GM12865 (cell line): Measurements from ENCODE around the gene PPY.

ENCODE experiments used
- DNase-seq: peaks from one replicate; pipeline ENCODE4 v3.0.0; 2010; ENCODE audit warnings: low read depth
- H3K4me3 ChIP-seq: 2 replicates; pipeline ENCODE4 v1.5.1; 2011; ENCODE audit warnings: mild to moderate bottlenecking, low read depth, low read length, control low read depth
- TF ChIP-seq, protein P1 (sequence below): IDR thresholded peaks from 2 replicates; pipeline ENCODE4 v1.5.1; 2011; ENCODE audit warnings: low read length, control low read depth, low read depth, inconsistent platforms; ENCODE audit not compliant: insufficient read depth; ENCODE audit errors: missing control alignments

The PPY gene, protein sequence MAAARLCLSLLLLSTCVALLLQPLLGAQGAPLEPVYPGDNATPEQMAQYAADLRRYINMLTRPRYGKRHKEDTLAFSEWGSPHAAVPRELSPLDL

DNA sequence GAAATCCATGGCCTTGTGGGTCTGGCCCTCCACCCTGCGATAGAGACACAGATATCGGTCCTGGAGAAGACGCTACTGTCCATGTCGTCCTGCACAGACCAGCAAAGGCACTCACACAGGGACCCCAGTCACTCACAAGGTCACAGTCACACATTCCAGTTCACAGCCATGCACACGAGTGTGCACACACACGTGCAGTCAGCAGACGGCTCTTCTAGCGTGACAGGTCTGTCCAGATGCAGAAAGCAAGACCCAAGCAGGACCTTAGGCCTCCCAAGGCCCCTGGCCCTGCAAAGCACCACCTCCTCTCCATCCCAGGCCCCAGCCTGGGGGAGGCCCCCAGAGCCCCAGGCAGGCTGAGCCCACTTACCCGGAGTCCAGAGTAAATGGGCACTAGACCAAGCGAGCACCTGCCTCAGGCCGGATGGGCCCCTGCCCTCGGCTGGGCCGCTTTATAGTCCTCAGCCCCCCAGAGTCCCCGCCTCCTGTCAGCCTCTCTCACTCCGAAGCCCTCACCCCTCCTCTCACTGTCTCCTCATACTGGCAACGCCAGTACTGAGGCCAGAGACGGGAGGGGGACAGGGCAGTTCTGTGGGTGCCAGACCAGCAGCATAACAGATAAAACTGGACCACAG is at the start of gene PPY:
TSS of gene PPY (minus strand) at position 426 of the 635 bp plus-strand sequence. CDS start 822 bp downstream, outside the sequence.
- no peak within 1 kb of the TSS for H3K4me3 ChIP-seq
- TF ChIP-seq, protein P1, sequence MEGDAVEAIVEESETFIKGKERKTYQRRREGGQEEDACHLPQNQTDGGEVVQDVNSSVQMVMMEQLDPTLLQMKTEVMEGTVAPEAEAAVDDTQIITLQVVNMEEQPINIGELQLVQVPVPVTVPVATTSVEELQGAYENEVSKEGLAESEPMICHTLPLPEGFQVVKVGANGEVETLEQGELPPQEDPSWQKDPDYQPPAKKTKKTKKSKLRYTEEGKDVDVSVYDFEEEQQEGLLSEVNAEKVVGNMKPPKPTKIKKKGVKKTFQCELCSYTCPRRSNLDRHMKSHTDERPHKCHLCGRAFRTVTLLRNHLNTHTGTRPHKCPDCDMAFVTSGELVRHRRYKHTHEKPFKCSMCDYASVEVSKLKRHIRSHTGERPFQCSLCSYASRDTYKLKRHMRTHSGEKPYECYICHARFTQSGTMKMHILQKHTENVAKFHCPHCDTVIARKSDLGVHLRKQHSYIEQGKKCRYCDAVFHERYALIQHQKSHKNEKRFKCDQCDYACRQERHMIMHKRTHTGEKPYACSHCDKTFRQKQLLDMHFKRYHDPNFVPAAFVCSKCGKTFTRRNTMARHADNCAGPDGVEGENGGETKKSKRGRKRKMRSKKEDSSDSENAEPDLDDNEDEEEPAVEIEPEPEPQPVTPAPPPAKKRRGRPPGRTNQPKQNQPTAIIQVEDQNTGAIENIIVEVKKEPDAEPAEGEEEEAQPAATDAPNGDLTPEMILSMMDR, result no peak
- no peak for DNase-seq

DNA sequence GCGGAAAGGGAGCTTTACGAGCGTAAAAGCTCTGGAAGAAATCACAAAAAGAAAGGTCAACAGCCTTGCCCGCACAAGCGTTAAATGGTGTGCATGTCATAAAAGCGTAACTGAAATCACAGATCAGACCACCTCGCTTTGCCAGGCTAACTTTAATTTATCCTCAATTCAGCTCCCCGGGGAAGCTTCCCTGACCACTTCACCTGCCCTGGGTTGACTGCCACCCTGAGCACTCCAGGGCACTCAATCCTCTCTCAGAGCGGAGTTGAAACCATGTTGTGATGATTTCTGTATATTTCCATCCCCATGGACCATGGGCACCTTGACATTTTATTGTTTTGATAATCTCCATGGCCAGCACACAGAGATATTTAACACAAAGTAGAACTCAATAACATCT is 46.0 kb upstream of the PPY start:
- no peak overlapping the region for H3K4me3 ChIP-seq
- no peak for DNase-seq
- TF ChIP-seq, protein P1, result no peak

DNA sequence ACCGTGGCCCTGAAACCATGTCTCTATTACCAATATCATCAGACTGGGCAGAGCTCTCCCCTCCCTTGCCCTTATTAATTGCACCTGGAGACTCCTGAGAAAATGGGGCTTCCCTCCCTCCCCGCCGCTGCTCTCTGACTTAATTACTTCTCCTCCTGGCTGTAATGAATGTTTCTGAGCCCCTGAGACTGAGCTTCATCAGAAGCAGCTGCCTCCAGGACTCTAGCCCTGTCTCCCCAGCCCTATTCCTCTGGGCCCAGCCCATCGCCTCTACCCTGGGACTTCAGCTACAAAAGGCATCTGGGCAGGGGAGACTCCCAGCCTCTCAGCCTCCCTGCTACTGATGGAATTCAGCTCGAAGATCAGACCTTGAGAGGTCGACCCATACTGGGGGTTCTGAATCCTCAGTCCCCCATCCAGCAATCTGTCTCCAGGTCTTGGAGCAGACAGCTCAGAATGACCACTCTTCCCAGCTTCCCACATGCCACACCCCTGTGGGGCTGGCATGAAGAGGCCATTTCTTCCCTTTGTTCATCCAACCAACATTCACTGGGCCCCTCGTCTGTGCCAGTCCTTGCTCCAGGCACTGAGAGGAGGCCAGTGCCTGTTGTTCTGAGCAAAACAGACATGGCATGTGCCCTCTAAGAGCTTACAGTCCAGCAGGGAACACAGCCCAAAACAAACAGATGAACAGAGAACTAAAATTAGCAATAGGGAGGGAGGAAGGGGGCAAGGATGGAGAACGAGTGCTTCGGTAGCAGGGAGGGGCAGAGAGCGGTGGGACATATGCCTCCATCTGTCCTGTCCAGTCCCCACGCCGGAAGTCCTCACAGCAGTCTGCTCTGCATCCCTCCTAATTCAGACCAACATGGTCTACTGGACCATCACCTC is 45.1 kb upstream of the PPY start:
- no peak overlapping the region for H3K4me3 ChIP-seq
- no peak for DNase-seq
- TF ChIP-seq, protein P1, result no peak

DNA sequence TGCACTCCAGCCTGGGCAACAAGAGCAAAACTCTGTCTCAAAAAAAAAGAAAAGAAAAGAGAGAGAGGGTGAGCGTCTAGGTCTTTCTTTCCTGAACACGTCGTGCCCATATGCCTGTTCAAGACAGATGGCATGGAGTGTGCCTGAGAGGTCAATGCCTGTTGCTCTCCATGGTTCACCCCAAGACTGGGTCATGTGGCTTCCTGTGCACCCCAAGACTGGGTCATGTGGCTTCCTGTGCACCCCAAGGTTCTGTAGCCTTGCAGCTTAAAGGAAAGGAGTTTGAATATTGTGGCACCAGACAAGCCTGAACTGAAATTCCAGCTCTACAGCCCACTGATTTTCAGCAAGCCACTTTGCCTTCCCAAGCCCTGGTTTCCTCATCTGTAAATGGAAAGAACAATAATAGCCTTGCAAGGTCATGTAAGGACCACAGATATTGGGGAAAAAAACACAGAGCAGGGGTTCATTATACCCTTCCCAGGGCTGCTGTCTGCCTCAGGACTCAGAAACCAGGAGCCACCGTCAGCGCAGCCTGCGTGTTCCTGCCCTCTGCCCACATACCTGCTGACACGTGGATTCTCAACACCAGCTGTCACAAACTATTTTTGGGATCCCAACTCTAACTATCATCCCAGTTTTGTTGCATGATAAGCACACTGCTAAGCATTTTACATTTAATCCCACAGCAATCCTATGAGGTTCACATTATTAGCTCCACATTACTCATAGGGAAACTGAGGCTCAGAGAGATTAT is 44.1 kb upstream of the PPY start:
- no peak overlapping the region for H3K4me3 ChIP-seq
- TF ChIP-seq, protein P1, result no peak
- no peak for DNase-seq

DNA sequence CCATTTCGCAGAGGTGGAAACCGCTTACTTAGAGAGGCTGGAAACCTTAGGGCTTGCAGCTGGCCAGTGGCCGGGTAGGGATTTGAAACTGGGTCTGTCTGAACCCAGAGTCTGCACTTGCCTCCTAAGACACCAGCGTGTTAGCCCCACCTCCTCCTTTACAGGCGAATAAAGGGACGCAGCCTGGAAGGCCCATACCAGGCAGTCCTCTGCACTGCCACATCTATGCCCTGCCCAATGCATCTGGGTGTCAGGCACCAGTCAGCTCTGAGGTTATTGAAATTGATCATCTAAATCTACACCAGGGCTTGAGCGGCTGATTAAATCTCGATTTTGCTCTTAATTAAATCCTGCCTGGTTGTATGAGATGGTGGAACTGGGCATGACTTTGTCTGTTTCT is 42.2 kb upstream of the PPY start:
- TF ChIP-seq, protein P1, result no peak
- no peak for DNase-seq
- H3K4me3 ChIP-seq, result no peak overlapping the region

DNA sequence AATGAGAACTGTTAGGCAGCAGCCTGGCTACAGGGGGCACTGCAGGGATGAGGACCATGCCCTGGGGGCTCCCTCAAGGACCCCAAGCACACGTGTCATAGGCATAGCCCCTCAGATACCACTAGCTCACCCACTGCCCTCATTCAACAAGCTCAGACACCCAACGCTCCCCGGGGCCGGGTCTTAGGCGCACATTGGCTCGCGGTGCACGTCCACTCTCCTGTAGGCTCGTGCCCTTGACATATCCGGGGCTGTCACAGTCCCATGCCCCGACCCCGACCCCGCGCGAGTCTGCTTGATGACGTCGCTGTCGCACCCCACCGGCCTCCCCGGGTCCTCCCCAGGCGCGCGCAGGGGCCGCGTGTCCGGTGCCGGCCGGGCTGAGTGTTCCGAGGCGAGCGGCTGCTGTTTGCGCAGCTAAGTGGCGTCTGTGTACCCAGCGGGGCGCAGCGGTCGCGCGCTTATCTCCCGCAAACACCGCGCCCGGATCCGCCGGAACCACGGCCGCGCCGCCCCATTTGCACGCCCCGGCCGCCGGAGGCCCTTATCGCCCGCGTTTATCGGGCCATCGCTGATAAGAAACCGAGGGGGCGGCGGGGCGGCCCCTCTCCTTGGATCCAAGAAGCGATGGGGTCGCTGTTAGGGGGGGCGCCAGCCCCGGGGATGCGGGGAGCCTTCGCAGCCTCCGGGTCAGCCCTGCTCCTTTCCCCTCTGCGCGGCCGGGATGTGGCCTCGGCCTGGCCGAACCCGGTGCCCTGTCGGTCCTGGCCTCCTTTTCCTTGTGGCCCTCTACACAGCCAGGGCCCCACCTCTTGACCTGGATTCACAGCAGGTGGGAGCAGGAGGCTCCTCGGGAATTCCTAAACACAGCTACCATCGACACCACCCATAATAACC is 41.5 kb upstream of the PPY start:
- H3K4me3 ChIP-seq, result no peak overlapping the region
- TF ChIP-seq, protein P1, result no peak

More for the DNA sequence above, 41.5 kb upstream of the PPY start:
- DNase-seq, result no peak
